Measurements from ENCODE around the gene LMO1.

Gene LMO1

DNA sequence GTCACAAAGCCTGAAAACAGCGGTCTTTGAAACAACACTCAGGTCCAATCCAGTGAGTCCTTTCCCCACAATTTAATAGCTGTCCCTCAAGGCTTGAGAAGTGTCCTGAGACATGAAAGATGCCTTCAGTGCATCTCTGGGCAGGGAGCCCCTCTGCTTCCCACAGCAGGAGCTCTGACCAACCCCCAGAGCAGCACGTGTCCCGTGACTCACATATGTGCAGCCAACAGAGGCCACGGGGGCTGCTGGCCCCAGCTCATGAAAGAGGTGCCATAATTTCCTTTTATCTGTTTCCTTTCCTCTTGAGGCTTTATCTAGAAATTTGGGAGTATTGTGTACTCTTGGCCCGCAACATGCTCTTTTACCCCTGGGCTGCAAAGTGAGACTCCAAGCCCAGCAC, 33.2 kb upstream of the LMO1 start:
- H3K36me3 ChIP-seq (ENCODE audit: insufficient read depth, low read length), result no peaks in the 10 kb centered on the region
- 94% methylated on average over 5 of the region's 5 CpGs for WGBS
- H3K9me3 ChIP-seq (ENCODE audit: insufficient read depth, low read depth, low read length), result no peaks in the 10 kb centered on the region
- H3K9ac ChIP-seq (ENCODE audit: low read depth, low read length), result no peak overlapping the region
- no peak overlapping the region for H3K27ac ChIP-seq (ENCODE audit: low read depth, low read length)
- H3K4me1 ChIP-seq (ENCODE audit: insufficient read depth, low read length), result no peaks in the 10 kb centered on the region
- no peak overlapping the region for H3K4me3 ChIP-seq (ENCODE audit: low read length)
- no peaks in the 10 kb centered on the region for H3K27me3 ChIP-seq (ENCODE audit: insufficient read depth, low read length)

DNA sequence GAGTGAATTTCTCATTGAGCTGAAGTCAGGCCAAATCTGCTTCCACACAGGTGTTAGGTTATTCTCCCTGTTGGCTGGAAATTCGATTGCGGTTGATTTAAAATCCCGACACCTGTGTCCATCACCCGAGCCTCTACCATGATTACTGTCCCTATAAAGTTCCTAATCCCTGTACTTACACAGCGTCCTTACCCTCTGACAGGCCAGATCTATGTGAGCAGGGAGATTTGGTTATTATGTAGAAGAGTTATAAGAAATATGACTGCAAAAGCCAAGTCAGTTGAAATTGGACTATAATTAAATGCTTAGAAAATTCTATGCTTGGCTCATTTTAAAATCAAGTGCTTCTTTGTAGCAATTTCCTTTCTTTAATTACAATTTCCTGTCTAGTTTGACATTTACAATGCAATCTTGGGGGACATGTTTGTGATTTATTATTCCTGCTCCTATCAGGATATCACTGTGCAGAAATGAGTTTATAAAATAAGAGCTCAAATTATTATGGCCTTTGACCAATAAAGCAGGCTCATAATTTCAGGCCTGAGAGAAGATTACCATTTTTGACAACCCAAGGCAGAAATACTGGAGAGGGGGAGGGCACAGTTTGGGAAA, 32.5 kb upstream of the LMO1 start:
- H3K27me3 ChIP-seq (ENCODE audit: insufficient read depth, low read length), result no peaks in the 10 kb centered on the region
- H3K27ac ChIP-seq (ENCODE audit: low read depth, low read length), result no peak overlapping the region
- H3K9ac ChIP-seq (ENCODE audit: low read depth, low read length), result no peak overlapping the region
- H3K4me3 ChIP-seq (ENCODE audit: low read length), result no peak overlapping the region
- no peaks in the 10 kb centered on the region for H3K4me1 ChIP-seq (ENCODE audit: insufficient read depth, low read length)
- no peaks in the 10 kb centered on the region for H3K9me3 ChIP-seq (ENCODE audit: insufficient read depth, low read depth, low read length)
- H3K36me3 ChIP-seq (ENCODE audit: insufficient read depth, low read length), result no peaks in the 10 kb centered on the region
- WGBS, result 89% methylated on average over 4 of the region's 5 CpGs

DNA sequence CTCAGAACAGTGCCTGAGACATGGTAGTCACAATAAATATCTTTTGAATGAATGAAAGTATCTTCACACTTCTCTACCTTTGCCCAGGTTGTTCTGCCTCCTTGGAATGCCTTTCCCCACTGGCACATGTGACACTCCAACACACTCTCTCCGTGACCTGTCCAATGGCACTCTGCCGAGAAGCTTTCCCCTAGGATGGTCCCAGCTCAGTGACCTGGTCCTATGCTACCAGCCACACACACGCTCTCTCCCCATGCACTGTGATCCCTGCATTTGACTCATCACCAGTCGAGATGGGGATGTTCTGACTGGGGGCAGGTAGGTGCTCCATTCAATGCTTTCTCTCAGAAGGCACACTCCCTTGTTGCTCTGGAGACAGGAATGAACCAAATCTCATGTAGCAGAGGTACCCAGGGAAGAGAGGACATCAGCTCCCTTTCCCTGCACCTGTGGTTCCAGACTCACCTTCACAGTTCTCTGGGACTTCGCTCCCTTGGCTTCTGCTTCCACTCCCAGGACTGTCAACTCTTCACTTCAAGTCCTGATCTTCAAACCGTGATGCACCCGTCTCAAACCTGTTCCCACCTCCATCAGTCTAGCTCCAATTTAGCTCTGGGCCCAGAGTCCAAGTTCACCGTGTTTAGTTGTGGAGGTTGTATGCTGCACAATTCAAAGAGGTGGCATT, 30.7 kb upstream of the LMO1 start:
- Histone ChIP-seq H3K4me3 (ENCODE audit: low read length) (no peak overlapping the region), H3K9ac (ENCODE audit: low read depth, low read length) (no peak overlapping the region), H3K4me1 (ENCODE audit: insufficient read depth, low read length) (peaks cover 8% of the 10 kb centered on the region; the same call in 1 of the 2 replicates), H3K27me3 (ENCODE audit: insufficient read depth, low read length) (no peaks in the 10 kb centered on the region), H3K27ac (ENCODE audit: low read depth, low read length) (no peak overlapping the region), H3K36me3 (ENCODE audit: insufficient read depth, low read length) (no peaks in the 10 kb centered on the region), H3K9me3 (ENCODE audit: insufficient read depth, low read depth, low read length) (no peaks in the 10 kb centered on the region)
- 93% methylated on average over 8 of the region's 8 CpGs for WGBS

DNA sequence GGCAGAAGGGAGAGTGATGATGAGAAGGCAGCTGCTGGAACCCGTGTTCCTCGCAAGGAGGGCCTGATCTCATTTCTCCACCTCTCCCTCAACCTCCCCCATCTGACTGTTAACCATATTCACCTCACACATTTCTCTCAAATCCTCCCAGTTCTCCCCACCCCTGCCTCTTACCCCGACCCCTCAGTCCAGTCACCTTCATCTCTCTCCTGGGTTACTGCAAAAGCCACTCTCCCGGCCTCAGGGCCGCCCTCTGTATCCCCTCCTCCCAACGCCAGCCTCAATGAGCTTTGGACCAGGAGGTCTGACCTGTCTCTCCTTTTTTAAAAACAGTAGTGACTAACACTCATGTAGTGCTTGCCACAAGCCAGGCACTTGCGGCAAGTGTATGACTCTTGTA, 29.5 kb upstream of the LMO1 start:
- Histone ChIP-seq H3K36me3 (ENCODE audit: insufficient read depth, low read length) (no peaks in the 10 kb centered on the region), H3K27ac (ENCODE audit: low read depth, low read length) (no peak overlapping the region), H3K4me1 (ENCODE audit: insufficient read depth, low read length) (peaks cover 8% of the 10 kb centered on the region; the same call in 1 of the 2 replicates), H3K4me3 (ENCODE audit: low read length) (no peak overlapping the region), H3K27me3 (ENCODE audit: insufficient read depth, low read length) (no peaks in the 10 kb centered on the region), H3K9me3 (ENCODE audit: insufficient read depth, low read depth, low read length) (no peaks in the 10 kb centered on the region), H3K9ac (ENCODE audit: low read depth, low read length) (no peak overlapping the region)
- WGBS, result 83% methylated on average over 7 of the region's 7 CpGs

DNA sequence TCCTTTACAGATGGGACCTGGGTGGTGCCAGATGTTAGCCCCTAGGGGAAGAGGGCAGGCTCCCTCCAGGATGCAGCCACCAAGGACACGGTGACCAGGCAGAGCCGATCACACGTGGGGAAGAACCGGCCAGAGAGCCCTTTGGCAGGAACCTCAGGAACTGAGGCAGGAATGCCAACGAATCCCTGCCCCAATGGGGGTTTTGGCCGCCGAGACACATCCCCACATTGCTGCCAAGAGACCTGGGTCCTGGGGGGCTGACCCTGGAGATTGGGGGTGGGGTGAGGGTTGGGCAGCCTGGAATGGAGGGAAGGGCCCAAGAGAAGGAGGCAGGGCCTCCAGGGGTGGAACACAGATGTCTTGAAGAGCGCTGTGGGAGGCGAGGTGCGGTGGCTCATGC, 28.7 kb upstream of the LMO1 start:
- Histone ChIP-seq H3K9ac (ENCODE audit: low read depth, low read length) (no peak overlapping the region), H3K9me3 (ENCODE audit: insufficient read depth, low read depth, low read length) (no peaks in the 10 kb centered on the region), H3K4me1 (ENCODE audit: insufficient read depth, low read length) (peaks cover 8% of the 10 kb centered on the region; the same call in 1 of the 2 replicates), H3K27me3 (ENCODE audit: insufficient read depth, low read length) (no peaks in the 10 kb centered on the region), H3K4me3 (ENCODE audit: low read length) (no peak overlapping the region), H3K27ac (ENCODE audit: low read depth, low read length) (no peak overlapping the region), H3K36me3 (ENCODE audit: insufficient read depth, low read length) (no peaks in the 10 kb centered on the region)
- 93% methylated on average over 10 of the region's 10 CpGs for WGBS

DNA sequence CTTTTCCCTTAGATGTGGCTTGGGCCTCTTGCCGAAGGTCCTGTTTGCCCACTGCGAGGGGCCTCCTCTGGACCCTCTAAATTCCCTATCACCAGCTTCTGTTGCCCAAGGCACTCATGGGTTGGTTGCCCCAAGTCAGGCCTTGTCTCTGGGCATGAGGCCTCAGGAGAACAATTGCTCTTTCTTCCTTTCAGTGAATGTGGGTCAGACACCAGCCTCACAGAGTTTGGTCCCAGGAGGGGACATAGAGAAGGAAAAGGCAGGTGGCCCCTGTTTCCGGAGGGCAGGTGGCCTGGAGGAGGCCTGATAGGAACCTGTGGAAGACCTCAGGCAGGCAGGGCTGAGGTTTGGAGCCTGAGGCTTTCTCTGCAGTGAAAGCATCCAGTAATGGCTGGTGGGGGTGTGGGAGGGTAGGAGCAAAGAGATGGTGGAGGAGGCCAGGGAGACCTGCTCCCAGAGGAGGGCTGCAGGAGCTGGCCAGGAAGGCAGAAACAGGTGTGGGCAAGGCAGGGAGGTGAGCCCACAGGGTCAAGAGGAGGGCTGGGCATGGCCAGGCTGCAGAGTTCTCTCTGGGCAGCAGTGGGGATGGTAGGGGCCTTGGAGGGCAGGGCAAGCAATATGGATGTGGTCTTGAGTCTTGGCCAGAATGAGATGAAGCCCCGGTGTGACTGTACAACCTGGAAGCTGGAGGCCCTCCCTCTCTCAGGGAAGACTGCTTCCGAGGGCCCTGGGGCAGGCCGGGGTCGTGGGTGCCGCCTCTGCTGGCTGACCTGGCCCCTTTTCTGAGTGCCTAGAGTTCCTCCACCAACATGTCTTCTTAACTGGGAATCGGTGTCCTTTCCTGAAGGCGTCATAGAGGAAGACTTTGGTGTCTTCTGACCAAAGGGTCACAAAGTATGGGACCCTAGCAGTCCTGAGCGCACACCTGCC, 28.0 kb upstream of the LMO1 start:
- H3K9me3 ChIP-seq (ENCODE audit: insufficient read depth, low read depth, low read length), result no peaks in the 10 kb centered on the region
- H3K4me3 ChIP-seq (ENCODE audit: low read length), result no peak overlapping the region
- no peak overlapping the region for H3K9ac ChIP-seq (ENCODE audit: low read depth, low read length)
- WGBS, result 89% methylated on average over 11 of the region's 11 CpGs
- H3K36me3 ChIP-seq (ENCODE audit: insufficient read depth, low read length), result no peaks in the 10 kb centered on the region
- no peaks in the 10 kb centered on the region for H3K27me3 ChIP-seq (ENCODE audit: insufficient read depth, low read length)
- H3K27ac ChIP-seq (ENCODE audit: low read depth, low read length), result no peak overlapping the region
- H3K4me1 ChIP-seq (ENCODE audit: insufficient read depth, low read length), result peaks cover 8% of the 10 kb centered on the region; the same call in 1 of the 2 replicates

DNA sequence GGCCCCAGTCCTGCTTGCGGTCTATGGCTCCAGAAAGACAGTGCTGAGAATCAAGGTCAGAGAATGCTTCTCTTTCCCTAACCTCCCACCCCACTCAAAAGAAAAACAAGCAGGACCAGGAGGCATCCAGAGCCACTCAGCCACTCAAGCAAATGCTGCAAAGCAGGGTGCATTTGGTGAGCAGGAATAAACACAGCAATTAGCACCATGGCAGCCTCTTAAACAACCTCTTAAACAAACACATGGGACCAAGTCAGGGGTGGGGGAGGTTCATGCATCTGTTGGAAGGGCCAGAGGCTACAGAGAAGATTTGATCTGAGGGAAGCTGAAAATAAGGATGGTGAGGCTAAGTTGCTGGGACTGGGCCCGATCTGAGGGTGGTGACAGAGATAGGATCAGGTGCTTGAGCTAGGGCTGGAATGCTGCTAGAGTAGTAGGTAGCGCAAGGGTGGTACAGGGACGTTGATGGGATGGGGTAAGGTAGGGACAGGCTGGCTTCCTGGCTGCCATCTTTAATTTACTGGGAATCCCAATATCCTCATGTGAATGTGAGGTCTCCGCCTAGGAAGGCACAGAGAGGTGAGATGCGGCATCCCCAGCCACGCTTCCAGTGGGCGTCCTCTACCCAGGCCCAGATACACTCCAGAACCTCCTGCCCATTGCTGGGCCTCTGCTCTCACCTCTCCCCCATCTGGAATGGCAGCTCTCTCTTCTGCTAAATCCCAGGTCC, 26.6 kb upstream of the LMO1 start:
- Histone ChIP-seq H3K4me3 (ENCODE audit: low read length) (no peak overlapping the region), H3K36me3 (ENCODE audit: insufficient read depth, low read length) (no peaks in the 10 kb centered on the region), H3K9ac (ENCODE audit: low read depth, low read length) (no peak overlapping the region), H3K9me3 (ENCODE audit: insufficient read depth, low read depth, low read length) (no peaks in the 10 kb centered on the region), H3K27ac (ENCODE audit: low read depth, low read length) (no peak overlapping the region), H3K27me3 (ENCODE audit: insufficient read depth, low read length) (no peaks in the 10 kb centered on the region), H3K4me1 (ENCODE audit: insufficient read depth, low read length) (peaks cover 8% of the 10 kb centered on the region; the same call in 1 of the 2 replicates)
- WGBS, result 98% methylated on average over 8 of the region's 8 CpGs

DNA sequence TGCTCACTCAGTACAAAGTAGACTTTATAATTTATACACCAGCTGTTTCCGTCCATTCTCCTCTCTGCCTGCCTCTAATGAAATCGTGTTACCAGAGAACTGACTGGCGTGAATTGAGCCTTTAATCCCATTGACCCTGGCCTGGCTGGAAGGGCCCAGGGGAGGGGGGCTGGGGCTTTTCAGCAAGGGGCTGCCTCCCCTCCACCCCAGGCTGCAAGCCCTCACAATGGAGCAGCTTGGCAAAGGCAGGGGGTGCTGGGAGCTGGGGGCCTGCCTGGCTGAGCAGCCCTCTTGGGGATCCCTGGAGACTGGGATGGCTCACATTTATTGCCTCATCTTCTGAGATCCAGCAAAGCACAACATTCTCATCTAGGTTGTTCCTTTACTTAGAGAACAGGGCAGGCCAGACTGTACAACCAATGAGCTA, 25.8 kb upstream of the LMO1 start:
- 78% methylated on average over 3 of the region's 3 CpGs for WGBS
- Histone ChIP-seq H3K36me3 (ENCODE audit: insufficient read depth, low read length) (no peaks in the 10 kb centered on the region), H3K9me3 (ENCODE audit: insufficient read depth, low read depth, low read length) (no peaks in the 10 kb centered on the region), H3K9ac (ENCODE audit: low read depth, low read length) (no peak overlapping the region), H3K4me3 (ENCODE audit: low read length) (no peak overlapping the region), H3K4me1 (ENCODE audit: insufficient read depth, low read length) (peaks cover 8% of the 10 kb centered on the region; the same call in 1 of the 2 replicates), H3K27ac (ENCODE audit: low read depth, low read length) (no peak overlapping the region), H3K27me3 (ENCODE audit: insufficient read depth, low read length) (no peaks in the 10 kb centered on the region)

DNA sequence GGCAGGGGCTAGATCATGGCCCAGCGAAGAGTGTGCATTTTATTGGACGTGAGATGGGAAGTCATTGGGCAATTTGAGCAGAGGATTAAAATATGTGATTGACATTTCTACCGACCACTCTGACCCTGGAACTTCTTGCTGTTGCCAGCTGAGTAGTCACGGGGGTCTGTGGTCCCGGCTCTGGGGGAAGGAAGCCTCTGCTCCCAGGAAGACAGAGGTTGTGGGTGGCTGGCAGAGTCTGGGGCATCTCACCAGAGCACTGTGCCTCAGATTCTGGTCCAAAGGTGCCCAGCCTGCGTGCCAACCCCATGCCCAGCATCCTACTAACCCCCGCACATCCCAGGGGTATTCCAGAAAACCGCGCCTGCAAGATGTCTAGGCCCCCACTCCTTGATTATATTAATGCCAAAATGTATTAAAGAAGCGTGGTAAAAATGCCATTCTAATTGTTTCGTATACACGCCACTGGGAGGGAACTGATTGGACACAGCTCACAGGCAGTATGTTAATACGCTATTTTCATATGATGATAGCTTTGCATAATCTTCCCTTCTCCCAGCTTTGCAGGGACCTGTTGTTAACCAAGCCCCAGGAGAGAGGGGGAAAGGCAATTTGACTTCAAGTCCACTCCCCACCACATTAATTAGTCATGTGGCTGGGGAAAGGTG, 25.3 kb upstream of the LMO1 start:
- Histone ChIP-seq H3K27me3 (ENCODE audit: insufficient read depth, low read length) (no peaks in the 10 kb centered on the region), H3K9me3 (ENCODE audit: insufficient read depth, low read depth, low read length) (no peaks in the 10 kb centered on the region), H3K36me3 (ENCODE audit: insufficient read depth, low read length) (no peaks in the 10 kb centered on the region), H3K4me1 (ENCODE audit: insufficient read depth, low read length) (peaks cover 11% of the 10 kb centered on the region), H3K9ac (ENCODE audit: low read depth, low read length) (no peak overlapping the region), H3K4me3 (ENCODE audit: low read length) (no peak overlapping the region), H3K27ac (ENCODE audit: low read depth, low read length) (no peak overlapping the region)
- 89% methylated on average over 13 of the region's 13 CpGs for WGBS

DNA sequence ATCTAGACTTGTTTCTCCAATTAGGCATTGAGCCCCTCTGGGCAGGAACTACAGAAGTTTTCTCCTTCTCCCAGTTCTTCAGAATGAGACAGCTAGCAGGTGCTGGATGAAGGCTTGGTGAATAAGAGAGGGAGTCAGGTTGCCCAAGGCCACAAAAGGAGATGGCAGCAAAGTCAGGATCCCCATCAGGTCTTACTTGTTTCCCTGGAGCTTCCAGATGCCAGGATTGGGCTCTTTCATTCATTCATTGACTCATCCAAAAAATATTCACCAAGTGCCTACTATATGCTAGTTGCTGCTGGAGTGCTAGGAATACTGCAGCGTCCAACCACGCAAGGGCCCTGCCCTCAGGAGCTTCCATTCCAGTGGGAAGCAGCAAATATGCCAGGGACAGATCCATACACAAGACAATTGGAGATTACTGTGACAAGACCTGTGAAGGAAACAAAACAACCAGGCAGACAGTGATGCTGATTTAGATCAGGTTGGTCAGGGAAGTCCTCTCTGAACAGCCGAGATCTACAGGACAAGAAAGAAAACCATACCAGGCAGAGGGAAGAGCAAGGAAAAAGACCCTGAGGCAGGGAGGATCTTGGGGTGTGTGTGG, 24.6 kb upstream of the LMO1 start:
- H3K27me3 ChIP-seq (ENCODE audit: insufficient read depth, low read length), result no peaks in the 10 kb centered on the region
- H3K4me1 ChIP-seq (ENCODE audit: insufficient read depth, low read length), result peaks cover 13% of the 10 kb centered on the region
- H3K36me3 ChIP-seq (ENCODE audit: insufficient read depth, low read length), result no peaks in the 10 kb centered on the region
- no peak overlapping the region for H3K4me3 ChIP-seq (ENCODE audit: low read length)
- no peak overlapping the region for H3K9ac ChIP-seq (ENCODE audit: low read depth, low read length)
- 64% methylated on average over 3 of the region's 3 CpGs for WGBS
- no peaks in the 10 kb centered on the region for H3K9me3 ChIP-seq (ENCODE audit: insufficient read depth, low read depth, low read length)
- H3K27ac ChIP-seq (ENCODE audit: low read depth, low read length), result no peak overlapping the region
